T-cell (primary cell): ENCODE results near the gene RASL10A. TPM values are rescaled to one million over a fixed set of nuclear protein-coding genes. Genes with fewer than 3 reads are reported as not detected.

Source experiments
- ATAC-seq, 4 experiments: fragments of 200-7000 bp in 3 of 4; fragments of 150-1000 bp in 1 of 4; cut with Tn5 transposase; replicated peaks in 1 of 4; 1 replicate in 3 of 4; 2 replicates in 1 of 4; pipeline ENCODE4 v1.10.0; 2021; ENCODE audit warnings: moderate library complexity in 3 of 4, mild to moderate bottlenecking in 2 of 4, moderate number of reproducible peaks in 1 of 4
- CTCF ChIA-PET, 2 donors: fragments of 300-600 bp; sonication (Branson Sonifier 250); formaldehyde crosslinking; loops; one replicate each; lab custom pipeline; 2022; ENCODE audit warnings: antibody characterized with exemption in 2 of 2; lab: Charles Lee
- POLR2A ChIA-PET, 2 donors: fragments of 300-600 bp; sonication (Branson Sonifier 250); formaldehyde crosslinking; loops; one replicate each; lab custom pipeline; 2022; ENCODE audit warnings: antibody characterized with exemption in 2 of 2; lab: Charles Lee
- DNase-seq, 35 experiments: peaks; one replicate each; pipeline versions ENCODE4 v3.0.0 to v3.0.0-alpha.2; 2013 to 2023
- H3K27ac ChIP-seq: one replicate; pipeline ENCODE4 v1.5.1; 2013; ENCODE audit warnings: low read length
- H3K27me3 ChIP-seq, 2 experiments: replicated peaks in 1 of 2; 1 replicate in 1 of 2; 2 replicates in 1 of 2; pipeline versions ENCODE4 v1.6.1 to v1.7.0; 2013; ENCODE audit warnings: low read length in 1 of 2, mixed read lengths in 1 of 2; ENCODE audit not compliant: control insufficient read depth in 2 of 2, insufficient read depth in 2 of 2; ENCODE audit errors: extremely low read depth in 1 of 2
- H3K36me3 ChIP-seq, 2 donors: 1 replicate in 1 of 2; 2 replicates in 1 of 2; pipeline versions ENCODE4 v1.6.1 to v1.7.0; 2013; ENCODE audit warnings: low read length in 1 of 2; ENCODE audit not compliant: control insufficient read depth in 2 of 2, insufficient read depth in 1 of 2; ENCODE audit errors: extremely low read depth in 1 of 2
- H3K4me1 ChIP-seq, 2 experiments: 1 replicate in 1 of 2; 2 replicates in 1 of 2; pipeline versions ENCODE4 v1.6.1 to v1.7.0; 2013; ENCODE audit warnings: low read length in 2 of 2, mixed read lengths in 1 of 2; ENCODE audit not compliant: insufficient read depth in 2 of 2, control insufficient read depth in 1 of 2; ENCODE audit errors: extremely low read depth in 1 of 2
- H3K4me3 ChIP-seq, 2 donors: 1 replicate in 1 of 2; 2 replicates in 1 of 2; pipeline versions ENCODE4 v1.5.1 to v1.7.0; 2013; ENCODE audit warnings: mild to moderate bottlenecking in 2 of 2, low read length in 1 of 2, moderate library complexity in 1 of 2; ENCODE audit not compliant: control insufficient read depth in 1 of 2; ENCODE audit errors: extremely low read depth in 1 of 2
- H3K9me3 ChIP-seq: 2 replicates; pipeline ENCODE4 v1.7.0; 2013
- H3K27ac Mint-ChIP-seq, 2 donors: one replicate each; pipeline ENCODE4 v1.8.0; 2020 to 2021; ENCODE audit warnings: mild to moderate bottlenecking in 2 of 2, mixed read lengths in 2 of 2
- H3K27me3 Mint-ChIP-seq, 2 donors: one replicate each; pipeline ENCODE4 v1.8.0; 2021 to 2022; ENCODE audit warnings: mixed read lengths in 2 of 2
- H3K36me3 Mint-ChIP-seq: one replicate; pipeline ENCODE4 v1.8.0; 2021; ENCODE audit warnings: mixed read lengths
- H3K4me1 Mint-ChIP-seq, 3 donors: one replicate each; pipeline ENCODE4 v1.8.0; 2020 to 2022; ENCODE audit warnings: mixed read lengths in 3 of 3, mild to moderate bottlenecking in 1 of 3
- H3K4me3 Mint-ChIP-seq, 3 donors: one replicate each; pipeline ENCODE4 v1.8.0; 2020 to 2022; ENCODE audit warnings: mild to moderate bottlenecking in 3 of 3, mixed read lengths in 3 of 3, moderate library complexity in 3 of 3
- H3K9me3 Mint-ChIP-seq, 3 donors: one replicate each; pipeline ENCODE4 v1.8.0; 2020 to 2022; ENCODE audit warnings: mixed read lengths in 3 of 3
- WGBS: methylation state at CpG from one replicate; pipeline ENCODE4 v1.1.5; 2013; ENCODE audit warnings: missing lambda C conversion rate; ENCODE audit not compliant: insufficient coverage; 5-methylcytosine and 5-hydroxymethylcytosine counted together
- total RNA-seq, 35 experiments: library from RNA in 6 of 35; stranded (reverse) in 6 of 35; fragments of 120-200 nt in 1 of 35; gene quantifications; one replicate each; pipeline versions ENCODE4 v1.2.1 to v1.2.4 and lab custom pipeline; 2013 to 2026

The RASL10A gene
- total RNA-seq, 5 donors from 2014 or later (not counting 1 experiment from before 2014, with no cell fraction given), result 0.33 to 1.2 (median 0.71) TPM; not detected in 1

DNA sequence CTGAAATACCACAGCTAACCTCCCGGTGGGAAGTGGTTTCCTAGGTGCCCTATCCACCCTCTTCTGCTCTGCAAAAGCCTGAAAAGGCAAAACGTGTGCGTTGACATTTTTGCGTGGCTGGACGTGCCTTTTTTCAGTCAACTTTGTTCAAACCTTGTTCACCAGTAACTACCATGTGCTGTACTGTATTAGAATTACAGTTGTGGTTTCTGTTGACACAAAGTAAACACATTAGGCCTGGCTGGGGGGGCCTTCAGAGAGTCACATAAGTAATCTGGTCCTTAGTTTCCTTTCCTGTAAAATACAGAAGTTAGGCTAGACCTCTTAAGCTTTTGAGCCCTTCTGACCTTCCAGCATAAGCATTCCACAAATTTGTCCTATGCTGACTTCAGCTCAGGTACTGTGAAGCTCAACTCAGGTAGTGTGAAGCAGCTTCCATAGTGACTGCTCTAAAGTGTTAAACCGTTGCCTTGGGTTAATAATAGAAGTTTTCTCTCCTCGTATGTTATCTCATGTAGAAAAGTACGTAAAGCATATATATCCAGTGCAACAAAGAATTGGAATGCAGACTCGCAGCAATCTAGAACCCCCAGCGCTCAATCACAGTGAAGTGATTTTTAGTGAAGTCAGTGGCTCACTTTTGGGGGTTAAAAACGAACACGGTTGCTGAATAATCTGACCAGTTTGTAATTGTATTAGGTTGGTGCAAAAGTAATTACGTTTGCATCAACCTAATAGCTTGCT lies 45.6 kb downstream of the RASL10A start:
- Mint-ChIP-seq H3K4me3 (peak overlapping the region; percentile 92 to 96 (median 95)), H3K27ac (peak overlapping the region; percentile 86 to 89), H3K27me3 (no peaks in the 10 kb centered on the region), H3K9me3 (no peaks in the 10 kb centered on the region), H3K4me1 (peaks cover 73 to 77% (median 74%) of the 10 kb centered on the region in 3 donors), H3K36me3 (peaks cover 43% of the 10 kb centered on the region)
- ATAC-seq, result no peak
- H3K9me3 ChIP-seq, result no peaks in the 10 kb centered on the region
- H3K27ac ChIP-seq, result peak overlapping the region; percentile 99
- H3K36me3 ChIP-seq, result peaks cover 5 to 40% of the 10 kb centered on the region in 2 donors
- H3K4me3 ChIP-seq, result peak overlapping the region; percentile 92 to 99
- ChIA-PET POLR2A (interaction anchor here in 1 of 2 donors (0.6 kb wide), 1 partner anchor 504 kb away, joined by 5 read pairs; no protein-coding TSS in a partner anchor), CTCF (interaction anchor here in 1 of 2 donors (0.7 kb wide), 1 partner anchor 9 kb away, joined by 3 read pairs; no protein-coding TSS in a partner anchor)
- H3K27me3 ChIP-seq, result no peaks in the 10 kb centered on the region
- H3K4me1 ChIP-seq, result peaks cover 35 to 39% of the 10 kb centered on the region in 2 experiments
- WGBS, result 0% methylated on average over 3 of the region's 13 CpGs
- peak in 1 of 35 experiments; percentile 28 for DNase-seq

DNA sequence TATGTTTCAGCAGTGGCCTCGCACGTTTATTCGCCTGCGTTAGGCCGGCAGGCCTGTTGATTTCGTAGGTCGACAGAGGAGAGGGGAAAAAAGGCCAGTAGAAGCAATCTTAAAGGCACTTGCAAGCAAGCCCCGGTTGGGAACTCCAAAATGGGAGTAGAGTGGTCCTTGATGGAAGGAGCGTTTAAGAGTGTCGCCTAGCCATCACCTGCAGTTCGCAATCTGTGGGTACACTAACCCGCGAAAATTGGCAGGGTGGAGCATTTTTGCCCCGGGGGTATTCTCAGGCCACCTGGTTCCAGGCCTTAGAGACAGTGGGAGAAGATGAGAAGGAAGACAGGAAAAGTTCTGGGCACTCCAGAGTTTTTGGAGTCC lies 46.3 kb downstream of the RASL10A start:
- H3K4me3 Mint-ChIP-seq, result peak overlapping the region; percentile 92 to 96 (median 95)
- whole genome bisulfite sequencing, result 3% methylated on average over 12 of the region's 14 CpGs
- Histone ChIP-seq H3K27ac (peak overlapping the region; percentile 99), H3K36me3 (peaks cover 7 to 33% of the 10 kb centered on the region in 2 donors), H3K4me1 (peaks cover 35 to 39% of the 10 kb centered on the region in 2 experiments), H3K4me3 (peak overlapping the region; percentile 92 to 99), H3K27me3 (no peaks in the 10 kb centered on the region), H3K9me3 (no peaks in the 10 kb centered on the region)
- H3K36me3 Mint-ChIP-seq, result peaks cover 36% of the 10 kb centered on the region
- peak overlapping the region; percentile 86 to 89 for H3K27ac Mint-ChIP-seq
- CTCF ChIA-PET, result no interaction called here
- H3K9me3 Mint-ChIP-seq, result no peaks in the 10 kb centered on the region
- peaks cover 66 to 70% (median 67%) of the 10 kb centered on the region in 3 donors for H3K4me1 Mint-ChIP-seq
- ATAC-seq (no peak), DNase-seq (peak in 1 of 35 experiments; percentile 16)
- POLR2A ChIA-PET, result no interaction called here
- no peaks in the 10 kb centered on the region for H3K27me3 Mint-ChIP-seq

- H3K4me1 ChIP-seq, result peaks cover 35 to 38% of the 10 kb centered on the region in 2 experiments
- WGBS, result under 1% methylated on average over 48 of the region's 51 CpGs
These were observed 46.8 kb downstream of the RASL10A start for GRCh38 chr22:29268511-29269229.

GRCh38 chr22:29267858-29268510 lies 47.5 kb downstream of the RASL10A start, which contains the start of the genes EWSR1 and RHBDD3:
EWSR1 (plus strand) TSS chr22:29268268; CDS start chr22:29268337, 69 bp downstream.
RHBDD3 (minus strand) TSS chr22:29267981; CDS start chr22:29265626, 2,355 bp downstream.
- ATAC-seq (peak; percentile 88 to 90 (median 90)), DNase-seq (peak; percentile 85 to 99 (median 91))
- under 1% methylated on average over 48 of the region's 67 CpGs for WGBS
- peaks cover 25% of the 10 kb centered on the region for H3K36me3 Mint-ChIP-seq
- H3K4me1 Mint-ChIP-seq, result peaks cover 54 to 57% (median 55%) of the 10 kb centered on the region in 3 donors
- H3K36me3 ChIP-seq, result peaks cover 13 to 26% of the 10 kb centered on the region in 2 donors
- ChIA-PET CTCF (no interaction called here), POLR2A (no interaction called here)
- no peaks in the 10 kb centered on the region for H3K27me3 Mint-ChIP-seq
- peak within 1 kb of the TSS; percentile 98 for H3K27ac Mint-ChIP-seq
- peak within 1 kb of the TSS; percentile 92 to 99 for H3K4me3 ChIP-seq
- peak within 1 kb of the TSS; percentile 92 to 96 (median 95) for H3K4me3 Mint-ChIP-seq
- no peaks in the 10 kb centered on the region for H3K27me3 ChIP-seq
- peak within 1 kb of the TSS; percentile 99 for H3K27ac ChIP-seq
- H3K9me3 Mint-ChIP-seq, result no peaks in the 10 kb centered on the region
- no peaks in the 10 kb centered on the region for H3K9me3 ChIP-seq
- peaks cover 34 to 37% of the 10 kb centered on the region in 2 experiments for H3K4me1 ChIP-seq

More at GRCh38 chr22:29268511-29269229, 46.8 kb downstream of the RASL10A start:
- H3K4me3 ChIP-seq, result peak overlapping the region; percentile 92 to 99
- ATAC-seq, result peak; percentile 13 to 28 (median 25)
- peak overlapping the region; percentile 98 for H3K27ac Mint-ChIP-seq
- peaks cover 11 to 31% of the 10 kb centered on the region in 2 donors for H3K36me3 ChIP-seq
- H3K9me3 Mint-ChIP-seq, result no peaks in the 10 kb centered on the region
- peak in 18 of 35 experiments; percentile 5 to 53 (median 20) for DNase-seq
- peaks cover 60 to 64% (median 62%) of the 10 kb centered on the region in 3 donors for H3K4me1 Mint-ChIP-seq
- peak overlapping the region; percentile 99 for H3K27ac ChIP-seq
- H3K27me3 Mint-ChIP-seq, result no peaks in the 10 kb centered on the region
- H3K36me3 Mint-ChIP-seq, result peaks cover 31% of the 10 kb centered on the region
- no peaks in the 10 kb centered on the region for H3K27me3 ChIP-seq
- peak overlapping the region; percentile 92 to 96 (median 95) for H3K4me3 Mint-ChIP-seq
- CTCF ChIA-PET, result no interaction called here
- POLR2A ChIA-PET, result no interaction called here
- H3K9me3 ChIP-seq, result no peaks in the 10 kb centered on the region

DNA sequence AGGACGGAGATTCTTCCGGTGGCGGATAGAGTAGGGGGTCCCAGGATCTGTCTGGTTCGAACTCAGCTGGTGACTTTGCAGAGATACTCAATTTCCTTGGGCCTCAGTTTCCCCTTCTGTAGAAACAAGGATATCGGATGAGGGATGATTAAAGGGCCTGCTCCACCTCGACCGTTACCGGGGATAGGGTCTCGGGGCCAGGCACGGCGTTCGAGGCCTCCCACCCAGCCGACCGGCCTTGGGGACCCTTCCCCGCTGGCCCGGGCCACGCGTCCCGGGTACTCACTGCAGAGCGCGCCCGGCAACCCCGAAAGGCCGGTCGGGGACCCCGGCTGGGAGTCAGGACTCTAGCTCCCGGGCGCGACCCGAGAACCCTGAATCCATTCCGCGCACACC lies 48.0 kb downstream of the RASL10A start:
- peak overlapping the region; percentile 92 to 99 for H3K4me3 ChIP-seq
- Mint-ChIP-seq H3K27me3 (no peaks in the 10 kb centered on the region), H3K36me3 (peaks cover 19% of the 10 kb centered on the region), H3K4me3 (peak overlapping the region; percentile 92 to 96 (median 95)), H3K9me3 (no peaks in the 10 kb centered on the region), H3K27ac (peak overlapping the region; percentile 98), H3K4me1 (peaks cover 48 to 52% (median 50%) of the 10 kb centered on the region in 3 donors)
- ChIA-PET POLR2A (no interaction called here), CTCF (no interaction called here)
- H3K9me3 ChIP-seq, result no peaks in the 10 kb centered on the region
- H3K27ac ChIP-seq, result peak overlapping the region; percentile 99
- peaks cover 15 to 20% of the 10 kb centered on the region in 2 donors for H3K36me3 ChIP-seq
- DNase-seq, result no peak
- peaks cover 34 to 37% of the 10 kb centered on the region in 2 experiments for H3K4me1 ChIP-seq
- no peaks in the 10 kb centered on the region for H3K27me3 ChIP-seq
- peak in 2 of 4 experiments; percentile 40 to 43 for ATAC-seq
- under 1% methylated on average over 31 of the region's 32 CpGs for WGBS
